Neural crest cell (in vitro differentiated cells): ENCODE data around the gene KDM4C. TPM values are rescaled to one million over a fixed set of nuclear protein-coding genes. Genes with fewer than 3 reads are reported as not detected.
A peak's percentile ranks its signal among the peaks of the same experiment; 100 is the strongest.

Source experiments
- DNase-seq: peaks from one replicate; pipeline ENCODE4 v3.0.0; 2021; ENCODE audit warnings: low read depth, mixed read lengths, low spot score
- H3K27ac Mint-ChIP-seq: one replicate; pipeline ENCODE4 v1.8.0; 2021; ENCODE audit warnings: mild to moderate bottlenecking, mixed read lengths; ENCODE audit not compliant: unreplicated experiment
- H3K27me3 Mint-ChIP-seq: 2 replicates; pipeline ENCODE4 v1.8.0; 2021; ENCODE audit warnings: low read depth, mild to moderate bottlenecking, mixed read lengths
- H3K36me3 Mint-ChIP-seq: 2 replicates; pipeline ENCODE4 v1.8.0; 2021; ENCODE audit warnings: low read depth, mild to moderate bottlenecking, mixed read lengths
- H3K4me1 Mint-ChIP-seq: 2 replicates; pipeline ENCODE4 v1.8.0; 2021; ENCODE audit warnings: mixed read lengths
- H3K4me3 Mint-ChIP-seq: one replicate; pipeline ENCODE4 v1.8.0; 2021; ENCODE audit warnings: mild to moderate bottlenecking, mixed read lengths
- H3K9me3 Mint-ChIP-seq: 2 replicates; pipeline ENCODE4 v1.8.0; 2021; ENCODE audit warnings: mixed read lengths
- CTCF ChIP-seq: fragments of 200-600 bp; sonication (generic); conservative IDR thresholded peaks from 2 replicates; pipeline ENCODE4 v1.5.0; 2021; ENCODE audit warnings: antibody characterized with exemption, mild to moderate bottlenecking
- total RNA-seq: library from RNA; stranded (reverse); gene quantifications from 2 replicates; pipeline ENCODE4 v1.2.1, GENCODE V29; 2021

Gene KDM4C
- total RNA-seq, 1 donor from 2014 or later, result 11.2 TPM

DNA sequence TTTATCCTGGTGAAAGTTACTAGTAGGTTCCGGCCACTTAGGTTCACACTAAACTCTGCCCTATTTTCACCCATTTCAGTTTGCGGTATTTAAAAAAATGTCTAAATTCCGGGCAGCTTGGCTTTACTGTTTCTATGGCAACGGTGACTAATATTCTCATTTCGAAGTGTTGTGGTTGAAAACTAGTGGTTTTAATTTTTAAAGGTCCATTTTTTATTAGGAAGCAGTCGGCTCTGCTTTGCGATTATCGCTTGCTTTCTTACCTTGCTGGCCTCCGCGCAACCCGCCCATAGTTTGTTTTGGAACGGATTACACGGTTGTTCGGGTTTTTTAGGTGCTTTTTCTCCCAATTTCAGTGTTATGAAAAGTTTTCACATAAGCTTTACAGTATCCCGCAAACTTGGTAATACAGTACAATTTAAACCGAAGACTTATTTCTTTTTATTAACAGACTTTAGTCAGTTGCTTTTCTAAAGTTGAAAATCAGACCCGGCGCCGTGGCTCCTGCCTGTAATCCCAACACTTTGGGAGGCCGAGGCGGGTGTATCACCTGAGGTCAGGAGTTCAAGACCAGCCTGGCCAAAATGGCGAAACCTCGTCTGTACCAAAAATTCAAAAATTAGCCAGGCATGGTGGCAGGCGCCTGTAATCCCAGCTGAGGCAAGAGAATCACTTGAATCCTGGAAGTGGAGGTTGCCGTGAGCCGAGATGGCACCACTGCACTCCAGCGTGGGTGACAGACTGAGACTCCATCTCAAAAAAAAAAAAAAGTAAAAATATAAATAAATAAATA is 1.6 kb downstream of the KDM4C start:
- DNase-seq, result no peak
- H3K4me3 Mint-ChIP-seq, result peak overlapping the region; percentile 98
- peaks cover 21% of the 10 kb centered on the region for H3K27me3 Mint-ChIP-seq
- H3K4me1 Mint-ChIP-seq, result peaks cover 26% of the 10 kb centered on the region
- H3K9me3 Mint-ChIP-seq, result no peaks in the 10 kb centered on the region
- H3K36me3 Mint-ChIP-seq, result no peaks in the 10 kb centered on the region
- no peak for TF ChIP-seq CTCF
- no peak overlapping the region for H3K27ac Mint-ChIP-seq

DNA sequence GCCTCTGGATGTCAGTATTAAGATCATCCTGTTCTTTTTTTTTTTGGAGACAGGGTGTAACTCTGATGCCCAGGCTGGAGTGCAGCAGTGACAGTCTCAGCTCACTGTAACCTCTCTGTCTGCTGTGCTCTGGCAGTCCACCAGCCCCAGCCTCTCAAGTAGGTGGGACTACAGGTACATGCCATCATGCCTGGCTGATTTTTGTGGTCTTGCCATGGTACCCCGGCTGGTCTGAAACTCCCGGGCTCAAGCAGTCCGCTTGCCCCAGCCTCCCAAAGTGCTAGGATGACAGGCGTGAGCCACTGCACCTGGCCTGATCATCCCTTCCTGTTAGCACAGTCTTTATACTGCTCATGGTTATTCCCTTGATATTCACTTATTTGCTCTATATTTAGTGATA is 3.5 kb downstream of the KDM4C start:
- H3K27ac Mint-ChIP-seq, result no peak overlapping the region
- peaks cover 26% of the 10 kb centered on the region for H3K4me1 Mint-ChIP-seq
- peaks cover 21% of the 10 kb centered on the region for H3K27me3 Mint-ChIP-seq

DNA sequence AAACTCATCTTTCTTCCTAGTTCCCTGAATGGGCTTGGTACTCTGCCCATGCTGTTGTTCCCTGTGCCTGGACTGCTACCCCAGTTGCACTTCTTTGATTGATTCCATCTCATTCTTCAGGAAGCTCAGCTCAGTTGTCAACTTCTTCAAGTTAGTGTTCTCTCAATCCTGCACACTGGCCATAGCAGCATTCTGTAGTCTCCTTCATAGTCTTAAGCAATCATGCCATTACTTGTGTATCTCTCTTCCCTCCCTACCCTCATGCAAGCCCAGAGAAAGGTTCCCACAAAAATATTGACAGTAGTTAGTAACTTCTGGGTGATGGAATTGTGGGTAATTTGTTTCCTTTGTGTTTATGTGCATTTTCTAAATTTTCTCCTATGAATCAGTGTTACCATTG is 5.5 kb downstream of the KDM4C start:
- Mint-ChIP-seq H3K4me1 (peaks cover 15% of the 10 kb centered on the region), H3K4me3 (peak overlapping the region; percentile 3), H3K27me3 (peaks cover 19% of the 10 kb centered on the region), H3K27ac (no peak overlapping the region), H3K9me3 (no peaks in the 10 kb centered on the region), H3K36me3 (no peaks in the 10 kb centered on the region)
- no peak for TF ChIP-seq CTCF
- DNase-seq, result no peak

More for the DNA sequence above, 3.5 kb downstream of the KDM4C start:
- no peak for TF ChIP-seq CTCF
- Mint-ChIP-seq H3K36me3 (no peaks in the 10 kb centered on the region), H3K9me3 (no peaks in the 10 kb centered on the region), H3K4me3 (peak overlapping the region; percentile 65)
- no peak for DNase-seq

- Mint-ChIP-seq H3K4me3 (no peak overlapping the region), H3K36me3 (no peaks in the 10 kb centered on the region), H3K27ac (no peak overlapping the region), H3K27me3 (peaks cover 13% of the 10 kb centered on the region), H3K4me1 (peaks cover 9% of the 10 kb centered on the region), H3K9me3 (no peaks in the 10 kb centered on the region)
- TF ChIP-seq CTCF, result no peak
- no peak for DNase-seq
These were observed 6.2 kb downstream of the KDM4C start for GRCh38 chr9:6764011-6764410.

- no peak for DNase-seq
- Mint-ChIP-seq H3K27me3 (peaks cover 8% of the 10 kb centered on the region), H3K36me3 (no peaks in the 10 kb centered on the region), H3K4me3 (no peak overlapping the region), H3K9me3 (no peaks in the 10 kb centered on the region), H3K27ac (no peak overlapping the region), H3K4me1 (peaks cover 4% of the 10 kb centered on the region)
- TF ChIP-seq CTCF, result no peak
These were observed 6.8 kb downstream of the KDM4C start for GRCh38 chr9:6764523-6764922.
